Cardiac septum (tissue), 1 donor: Measurements from ENCODE around the gene VCPKMT. TPM values are rescaled to one million over a fixed set of nuclear protein-coding genes. Genes with fewer than 3 reads are reported as not detected.

Source experiments
- DNase-seq: peaks from one replicate; pipeline ENCODE4 v3.0.0-alpha.2; 2020; ENCODE audit warnings: low spot score
- intact Hi-C: fragments of 100-400 bp; cut with DNase I; formaldehyde crosslinking; loops from one replicate; pipeline ENCODE4 v1.14.0; 2022
- long read RNA-seq: library from polyadenylated mRNA; unstranded; transcript quantifications from one replicate; pipeline ENCODE4 v2.0.0, GENCODE V29; 2021
- total RNA-seq: library from RNA; stranded (reverse); fragmentation: NEBNext Ultra II Directional; extraction: Animal tissue kit (Norgen Biotek cat#: 25700); gene quantifications from one replicate; pipeline ENCODE4 v1.2.1, GENCODE V29; 2021
- donor health status: DM: no; HTN: no; CAD: no.

The VCPKMT gene
- 3.0 TPM for total RNA-seq
- long read RNA-seq, partial matches to known transcripts = 0 of 5 reads
- long read RNA-seq, other reads (novel, unspliced or antisense) = 2 of 5 reads

DNA sequence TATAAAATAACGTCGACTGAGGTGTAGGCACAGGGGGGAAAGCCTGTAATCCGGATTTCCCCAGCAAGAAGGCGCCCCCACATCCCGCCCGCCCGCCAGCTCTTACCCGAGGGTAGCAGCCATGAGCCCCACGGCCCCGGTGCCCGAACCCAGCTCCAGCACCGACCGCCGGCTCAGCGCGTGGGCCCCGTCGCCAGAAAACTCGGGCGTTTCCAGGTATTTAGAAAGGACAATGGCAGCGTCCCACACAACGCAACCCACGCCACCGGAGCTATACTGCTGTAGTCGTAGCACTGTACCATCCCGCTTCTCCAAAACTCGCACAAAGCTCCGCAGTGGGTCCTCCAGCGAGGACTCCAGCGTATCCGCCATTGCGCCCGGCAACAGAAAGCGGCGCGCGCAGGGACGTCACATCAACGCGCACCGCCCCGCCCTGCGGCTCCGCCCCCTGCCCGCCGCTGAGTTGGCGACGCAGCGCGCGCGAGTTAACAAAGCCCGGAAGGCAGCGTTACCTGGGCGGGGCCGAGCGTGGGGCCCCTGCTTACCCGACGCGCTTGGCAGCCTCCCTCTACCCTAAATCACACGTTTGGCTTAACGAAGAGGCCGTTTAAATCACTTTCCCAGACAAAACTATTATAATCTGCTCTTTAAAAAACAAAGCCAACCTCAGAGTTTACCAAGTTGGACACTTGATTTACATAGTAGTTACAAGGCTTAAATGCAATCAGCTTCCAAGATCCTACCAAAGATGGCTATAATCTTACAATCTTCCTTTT is at the start of gene VCPKMT:
VCPKMT (minus strand) TSS at position 392 of the 776 bp plus-strand sequence; CDS start at position 372, 20 bp downstream.
- intact Hi-C loops = loop anchor here (2.0 kb wide), 1 partner anchor 114 kb away; the partner anchor contains the start of gene SOS2
- DNase-seq = peak; percentile 97

DNA sequence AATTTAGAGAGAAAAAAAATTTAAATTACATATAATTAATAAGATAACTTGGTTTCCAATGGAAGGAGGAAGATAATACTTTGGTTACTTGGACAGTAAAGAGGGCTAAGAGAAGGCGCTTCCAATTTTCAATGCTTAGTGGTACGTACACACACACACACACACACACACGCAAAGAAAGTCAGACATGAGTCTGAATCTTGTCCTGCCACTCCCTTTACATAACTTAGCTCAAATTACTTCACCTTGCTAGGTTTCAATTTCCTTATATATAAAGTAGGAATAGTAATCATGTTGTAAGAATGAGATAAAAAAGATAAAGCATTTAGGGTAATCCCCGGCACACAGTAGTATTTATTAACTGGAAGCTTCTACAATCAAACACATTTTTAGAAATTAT is 39.7 kb upstream of the VCPKMT start:
- DNase-seq = no peak
- intact Hi-C loops = no loop called here

DNA sequence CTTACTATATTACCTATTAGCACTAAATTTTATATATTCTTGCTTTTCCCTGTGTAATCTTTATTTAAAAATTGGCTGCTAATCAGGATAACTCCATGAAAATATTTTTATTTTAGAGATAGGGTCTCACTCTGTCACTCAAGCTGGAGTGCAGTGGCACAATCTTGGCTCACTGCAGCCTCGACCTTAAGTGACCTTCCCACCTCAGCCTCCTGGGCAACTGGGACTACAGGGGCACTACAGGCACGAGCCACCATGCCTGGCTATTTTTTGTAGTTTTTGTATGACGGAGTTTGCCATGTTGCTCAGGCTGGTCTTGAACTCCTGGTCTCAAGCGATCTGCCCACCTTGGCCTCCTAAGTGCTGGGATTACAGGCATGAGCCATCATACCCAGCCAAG is 32.4 kb upstream of the VCPKMT start:
- no peak for DNase-seq
- intact Hi-C loops = no loop called here

DNA sequence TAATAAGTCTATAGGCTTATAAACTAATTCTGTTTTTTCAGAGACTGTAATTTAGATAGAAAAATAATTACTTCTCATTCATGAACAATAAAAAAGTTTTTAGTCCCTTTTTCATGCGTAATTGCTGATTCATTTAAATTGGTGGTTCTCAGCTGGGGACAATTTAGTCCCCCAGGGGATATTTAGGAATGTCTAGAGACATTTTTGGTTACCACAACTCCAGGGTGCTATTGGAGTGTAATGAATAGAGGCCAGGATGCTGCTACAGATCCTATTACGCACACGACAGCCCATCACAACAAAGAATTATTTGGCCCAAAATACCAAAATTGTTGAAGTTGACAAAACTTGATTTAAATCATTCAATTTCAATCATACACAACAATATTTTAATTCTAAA is 22.8 kb upstream of the VCPKMT start:
- intact Hi-C loops = no loop called here
- no peak for DNase-seq

DNA sequence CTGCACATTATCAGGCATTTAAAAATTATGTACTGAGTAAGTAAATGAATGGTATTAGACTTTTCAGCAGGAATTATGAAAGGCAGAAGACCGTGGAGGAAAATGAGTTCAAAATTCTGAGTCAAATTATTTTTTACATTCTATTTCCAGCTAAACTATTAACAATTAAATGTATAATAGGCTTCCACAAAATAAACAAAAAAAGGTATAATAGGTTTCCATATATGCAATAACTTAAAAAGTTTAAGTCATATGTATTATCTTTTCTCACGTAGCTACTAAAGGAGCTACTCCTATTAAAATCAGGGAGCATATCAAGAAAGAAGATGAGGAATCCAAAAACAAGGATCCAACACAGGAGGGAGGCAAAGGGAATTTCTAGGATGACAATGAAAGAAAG is 11.4 kb upstream of the VCPKMT start:
- intact Hi-C loops = no loop called here
- no peak for DNase-seq

DNA sequence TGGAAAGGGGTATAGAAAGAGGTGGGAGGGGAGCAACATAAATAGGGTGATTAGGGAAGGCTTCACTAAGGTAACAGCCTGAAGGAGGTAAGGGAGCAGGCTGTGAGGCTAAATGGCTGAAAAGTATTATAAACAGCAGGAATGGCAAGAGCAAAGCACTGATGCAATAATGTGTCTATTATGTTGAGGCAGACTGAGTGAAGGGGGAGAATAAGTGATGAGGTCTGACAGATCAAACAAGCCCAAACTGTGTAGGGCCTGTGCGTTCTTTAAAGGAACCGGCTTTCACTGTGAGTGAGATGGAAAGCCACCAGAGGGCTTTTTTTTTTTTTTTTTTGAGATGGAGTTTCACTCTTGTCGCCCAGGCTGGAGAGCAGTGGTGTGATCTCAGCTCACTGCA is 6.7 kb upstream of the VCPKMT start:
- intact Hi-C loops = no loop called here
- no peak for DNase-seq

DNA sequence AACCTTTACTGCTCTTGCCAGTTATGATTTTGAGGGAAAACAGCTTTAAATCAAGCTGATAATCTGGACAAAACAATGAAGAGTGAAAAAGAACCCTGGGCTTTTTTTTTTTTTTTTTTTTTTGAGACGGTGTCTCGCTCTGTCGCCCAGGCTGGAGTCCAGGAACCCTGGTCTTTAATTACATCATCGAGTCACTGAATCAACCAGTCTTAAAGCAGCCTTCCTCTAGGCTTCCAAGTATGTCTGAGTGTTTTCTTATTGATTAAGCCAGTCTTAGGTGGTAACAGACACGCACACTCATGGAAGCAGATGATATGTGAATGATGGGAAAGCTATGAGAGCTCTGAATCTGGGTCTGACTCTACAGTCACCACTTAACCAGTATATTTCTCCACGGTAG is 5.9 kb upstream of the VCPKMT start:
- DNase-seq = no peak
- intact Hi-C loops = no loop called here

DNA sequence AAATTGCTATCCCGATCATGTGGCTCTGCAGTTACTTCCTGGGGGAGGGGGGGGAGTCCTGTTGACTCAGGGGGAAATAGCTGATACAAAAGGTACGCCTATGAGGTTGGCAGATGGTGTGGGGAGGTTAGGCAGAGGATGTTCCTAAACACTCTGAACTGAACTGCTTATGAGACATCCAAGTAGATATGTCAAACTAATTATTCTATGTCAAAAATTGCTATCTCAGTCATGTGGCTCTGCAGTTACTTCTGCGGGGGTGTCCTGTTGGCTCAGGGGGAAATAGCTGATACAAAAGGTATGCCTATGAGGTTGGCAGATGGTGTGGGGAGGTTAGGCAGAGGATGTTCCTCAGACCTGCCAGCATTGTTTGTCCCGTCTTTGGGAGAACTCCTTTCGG is 5.1 kb upstream of the VCPKMT start:
- intact Hi-C loops = no loop called here
- no peak for DNase-seq

DNA sequence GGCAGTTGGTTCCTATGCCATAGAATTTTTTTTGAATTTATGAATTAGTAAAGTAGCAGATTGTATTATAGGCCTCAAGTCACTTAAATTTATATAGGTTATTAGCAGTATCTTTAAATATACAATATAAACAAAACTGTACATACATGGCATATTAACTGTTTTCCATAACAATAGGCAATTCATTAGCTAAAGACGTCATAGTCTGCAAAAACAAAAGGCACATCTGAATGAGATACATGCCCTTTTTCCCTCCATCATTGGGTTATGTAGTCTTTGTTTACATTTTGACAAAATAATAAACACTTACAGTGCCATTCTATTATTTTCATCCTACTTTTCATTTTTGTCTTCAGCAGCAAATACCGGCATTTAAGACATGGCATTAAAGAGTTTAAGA is 1.1 kb upstream of the VCPKMT start:
- no peak for DNase-seq
- intact Hi-C loops = loop anchor here (2.0 kb wide), 1 partner anchor 113 kb away; the partner anchor contains the start of gene SOS2

DNA sequence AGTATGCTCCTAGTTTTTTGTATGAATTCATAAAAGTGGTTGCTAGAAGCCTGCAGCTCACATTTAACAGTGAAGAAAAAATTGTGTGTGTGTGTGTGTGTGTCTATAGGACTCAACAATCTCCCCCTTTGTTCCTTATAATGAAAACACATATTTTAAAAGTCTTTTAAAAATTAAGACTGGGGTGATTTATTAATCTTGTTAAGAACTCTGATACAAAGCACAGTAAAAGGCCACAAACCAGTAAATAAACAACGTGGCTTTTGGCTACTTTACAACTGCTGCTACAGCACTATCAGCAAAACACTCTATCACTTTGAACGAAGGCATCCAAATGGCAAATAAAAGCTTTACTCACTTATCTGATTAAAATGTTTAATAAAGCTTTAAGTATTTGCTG is 594 bp upstream of the VCPKMT start:
- intact Hi-C loops = loop anchor here (2.0 kb wide), 1 partner anchor 114 kb away; the partner anchor contains the start of gene SOS2
- DNase-seq = no peak

DNA sequence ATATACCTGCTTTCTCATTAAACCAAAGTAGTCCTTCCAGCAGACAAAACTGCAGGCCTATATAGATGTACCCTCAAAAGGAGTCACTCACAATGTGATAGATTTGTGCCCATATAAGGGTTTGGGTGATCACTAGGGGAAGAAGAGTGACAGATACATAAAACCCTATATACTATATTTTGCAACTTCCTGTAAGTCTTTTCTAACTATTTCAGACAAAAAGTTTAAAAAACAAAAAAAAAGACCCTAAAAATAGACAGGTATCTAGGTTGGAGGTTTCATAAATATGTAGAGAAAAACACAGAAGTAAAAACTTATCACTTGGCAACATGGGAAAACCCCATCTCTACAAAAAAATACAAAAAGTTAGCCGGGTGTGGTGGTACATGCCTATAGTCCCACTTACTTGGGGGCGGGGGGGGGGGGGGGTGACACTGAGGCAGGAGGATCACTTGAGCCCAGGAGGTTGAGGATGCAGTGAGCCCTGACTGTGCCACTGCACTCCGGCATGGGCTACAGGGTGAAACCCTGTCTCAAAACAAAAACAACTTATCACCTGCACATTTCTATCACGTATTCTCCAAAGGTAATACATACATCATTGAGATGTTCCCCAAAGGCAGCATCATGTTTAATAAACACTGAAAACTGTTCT is 2.9 kb downstream of the VCPKMT start:
- intact Hi-C loops = no loop called here
- DNase-seq = no peak

DNA sequence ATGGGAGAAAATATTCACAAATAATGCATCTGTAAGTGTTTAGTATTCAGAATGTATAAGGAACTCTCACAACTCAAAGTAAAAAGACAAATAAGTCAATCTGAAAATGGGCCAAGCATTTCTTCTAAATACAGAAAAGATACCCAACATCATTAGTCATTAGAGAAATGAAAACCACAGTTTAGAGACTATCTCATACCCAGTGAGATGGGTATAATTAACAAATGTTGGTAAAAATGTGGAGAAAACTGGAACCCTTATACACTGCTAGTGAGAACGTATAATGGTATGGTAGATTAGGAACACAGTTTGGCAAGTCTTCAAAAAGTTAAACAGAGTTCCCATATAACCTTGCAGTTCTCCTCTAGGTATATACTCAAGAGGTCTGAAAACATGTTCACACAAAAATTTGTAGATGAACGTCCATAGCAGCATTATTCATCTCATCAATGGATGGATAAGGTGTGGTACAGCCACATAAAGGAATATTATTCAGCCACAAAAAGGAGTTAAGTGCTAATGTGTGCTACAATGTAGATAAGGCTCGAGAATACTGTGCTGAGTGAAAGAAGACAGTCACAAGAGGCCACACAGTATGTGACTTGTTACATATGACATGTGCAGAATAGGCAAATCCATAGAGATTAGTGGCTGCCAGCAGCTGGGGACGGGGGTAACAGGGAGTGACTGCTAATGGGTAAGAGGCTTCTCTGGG is 5.9 kb downstream of the VCPKMT start:
- intact Hi-C loops = no loop called here
- DNase-seq = no peak

DNA sequence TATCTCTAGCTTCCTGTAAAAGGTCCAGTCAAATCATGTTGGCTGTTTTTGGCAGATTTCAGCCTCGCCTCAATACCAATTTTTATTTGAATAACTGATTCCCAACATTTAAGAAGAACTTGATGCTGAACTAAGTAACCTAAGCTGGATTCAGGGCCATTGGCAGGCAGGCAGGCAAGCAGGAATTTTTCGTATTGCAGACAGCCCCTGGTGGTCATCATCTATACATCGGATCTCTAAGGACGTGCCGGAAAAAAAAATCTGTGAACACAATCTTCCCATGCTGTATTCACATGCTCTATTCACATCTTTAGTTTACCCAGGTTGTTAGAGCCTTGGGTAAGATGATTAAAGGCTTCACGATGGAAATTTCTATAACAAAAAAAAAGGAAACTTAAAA is 7.0 kb downstream of the VCPKMT start:
- intact Hi-C loops = loop anchor here (5.0 kb wide), 2 partner anchors 217 to 242 kb away; partner anchors contain the start of gene ARF6
- no peak for DNase-seq

DNA sequence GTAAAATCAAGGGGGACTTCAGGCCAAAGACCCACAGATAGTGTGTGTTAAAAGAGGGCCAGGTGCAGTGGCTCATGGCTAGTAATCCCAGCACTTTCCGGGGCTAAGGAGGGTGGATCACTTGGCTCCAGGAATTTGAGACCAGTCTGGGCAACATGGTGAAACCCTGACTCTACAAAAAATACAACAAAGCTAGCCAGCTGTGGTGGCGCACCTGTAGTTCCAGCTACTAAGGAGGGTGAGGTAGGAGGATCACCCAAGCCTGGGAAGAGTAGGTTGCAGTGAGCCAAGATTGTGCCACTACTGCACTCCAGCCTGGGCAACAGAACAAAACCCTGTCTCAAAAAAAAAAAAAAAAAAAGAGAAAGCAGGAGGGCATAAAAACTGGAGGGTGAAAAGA is 8.5 kb downstream of the VCPKMT start:
- intact Hi-C loops = loop anchor here (5.0 kb wide), 2 partner anchors 216 to 241 kb away; partner anchors contain the start of gene ARF6
- no peak for DNase-seq

DNA sequence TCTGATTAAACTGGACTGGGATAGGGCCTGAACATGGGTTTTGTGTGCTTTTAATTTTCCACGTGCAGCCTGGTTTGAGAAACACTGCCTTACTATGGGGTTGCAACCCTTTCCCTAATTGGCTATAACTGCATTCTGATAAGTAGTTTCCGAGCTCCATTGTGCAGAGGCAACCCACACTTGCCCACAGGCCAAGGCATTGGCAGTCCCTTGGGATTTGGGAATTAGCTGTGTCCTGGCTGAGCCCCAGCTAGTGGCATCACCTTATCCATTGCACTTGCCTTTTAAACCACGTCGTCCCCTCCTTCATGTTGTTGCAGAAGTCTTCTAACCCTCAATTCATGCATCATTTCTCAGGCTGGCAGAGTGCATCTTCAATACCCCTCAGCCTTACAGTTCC is 10.2 kb downstream of the VCPKMT start:
- intact Hi-C loops = loop anchor here (5.0 kb wide), 2 partner anchors 214 to 239 kb away; partner anchors contain the start of gene ARF6
- no peak for DNase-seq

DNA sequence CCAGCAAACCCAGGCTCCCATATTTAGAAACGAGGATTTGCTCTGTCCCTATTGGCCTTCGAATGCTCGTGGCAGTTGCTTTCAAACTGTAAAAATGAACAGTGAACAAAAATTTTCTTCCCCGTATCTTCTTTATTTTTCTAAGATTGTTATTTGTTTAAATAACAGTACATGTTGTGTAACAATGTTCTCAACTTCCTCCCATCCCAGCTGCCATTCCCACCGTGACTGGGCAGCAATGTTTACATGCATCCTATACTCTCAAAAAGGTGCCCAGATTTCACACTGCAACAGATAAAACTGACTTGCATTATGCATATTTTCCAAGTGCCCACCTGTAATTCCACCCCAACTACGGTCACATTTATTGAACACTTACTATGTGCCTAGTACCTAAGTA is 12.8 kb downstream of the VCPKMT start:
- intact Hi-C loops = loop anchor here (5.0 kb wide), 2 partner anchors 101 to 221 kb away; no protein-coding TSS in a partner anchor
- no peak for DNase-seq

DNA sequence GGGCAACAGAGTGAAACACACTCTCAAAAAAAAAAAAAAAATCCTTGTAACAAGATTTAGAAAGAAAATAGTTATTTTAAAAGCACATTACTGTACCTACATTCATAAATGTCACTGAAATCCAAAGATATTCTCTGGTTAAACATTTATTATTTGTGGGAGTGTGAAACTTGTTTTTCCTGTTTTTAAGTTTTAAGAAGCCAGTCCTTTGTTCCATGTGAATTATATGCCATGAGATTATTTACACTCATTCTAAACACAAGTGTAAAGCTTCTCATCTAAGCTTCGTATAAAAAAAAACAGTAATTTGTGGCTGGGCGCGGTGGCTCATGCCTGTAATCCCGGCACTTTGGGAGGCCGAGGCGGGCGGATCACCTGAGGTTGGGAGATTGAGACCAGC is 15.0 kb downstream of the VCPKMT start:
- intact Hi-C loops = loop anchor here (5.0 kb wide), 2 partner anchors 99 to 219 kb away; no protein-coding TSS in a partner anchor
- no peak for DNase-seq

DNA sequence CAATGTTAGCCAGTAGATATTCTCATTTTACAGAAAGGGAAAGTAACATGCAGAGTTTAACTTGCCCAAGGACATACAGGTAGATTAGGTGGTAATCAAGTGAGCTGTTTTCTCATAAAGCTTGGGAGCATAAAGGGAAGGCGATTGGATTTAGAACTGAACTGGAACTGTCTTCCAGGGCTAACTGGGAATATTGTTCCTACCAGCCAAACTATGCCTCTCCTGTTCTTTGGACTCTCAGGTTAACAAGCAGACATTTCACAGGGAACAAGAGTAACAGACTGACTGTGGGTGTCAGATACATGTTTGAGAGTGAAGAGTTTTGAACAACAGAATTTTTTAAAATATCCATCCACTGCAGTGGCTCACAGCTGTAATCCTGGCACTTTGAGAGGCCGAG is 15.6 kb downstream of the VCPKMT start:
- intact Hi-C loops = loop anchor here (5.0 kb wide), 2 partner anchors 99 to 219 kb away; no protein-coding TSS in a partner anchor
- DNase-seq = no peak

DNA sequence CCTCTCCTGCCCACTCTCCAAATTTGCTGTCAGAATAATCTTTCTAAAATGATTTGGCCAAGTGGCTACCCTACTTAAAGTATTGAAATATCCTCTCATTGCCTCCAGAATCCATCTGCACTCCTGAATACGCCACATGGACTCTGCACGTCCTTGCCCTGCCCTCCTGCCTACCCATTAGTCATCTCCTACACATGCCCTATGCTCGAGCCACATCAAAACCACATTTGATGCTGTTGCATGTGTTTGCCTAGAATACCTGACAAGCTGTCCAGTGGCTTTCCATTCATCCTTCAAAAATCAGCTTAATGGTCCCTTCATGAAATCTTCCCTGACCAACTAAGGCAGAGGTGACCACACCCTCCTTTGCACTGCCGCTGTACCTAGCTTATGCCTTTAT is 17.0 kb downstream of the VCPKMT start:
- intact Hi-C loops = no loop called here
- no peak for DNase-seq

DNA sequence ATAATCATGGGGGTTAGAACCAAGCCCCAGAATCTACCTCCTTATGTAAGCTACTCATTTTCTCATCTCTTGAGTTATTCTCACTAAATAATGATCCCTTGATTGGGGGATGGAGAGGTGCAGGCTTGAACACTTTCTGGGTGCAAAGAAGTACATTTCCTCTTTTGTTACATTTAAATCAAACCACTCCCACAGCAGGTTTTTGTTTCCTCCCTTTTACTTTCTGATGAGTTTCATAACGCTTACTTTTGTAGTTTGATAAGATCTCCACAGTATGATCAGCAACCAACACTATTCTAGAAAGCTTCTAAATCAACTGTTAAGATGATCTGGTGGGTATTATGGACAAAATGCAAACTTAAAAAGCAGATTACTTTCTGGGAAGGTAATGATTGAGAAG is 20.5 kb downstream of the VCPKMT start:
- no peak for DNase-seq
- intact Hi-C loops = no loop called here
